KMS-11 (cell line): ENCODE data around the gene STK38L.

Source experiments
- H2AFZ ChIP-seq: fragments of 200-600 bp; sonication (generic); 2 replicates; pipeline ENCODE4 v1.6.1; 2016; ENCODE audit warnings: antibody characterized with exemption, mixed run types, low read depth
- H3K27ac ChIP-seq: fragments of 200-600 bp; sonication (generic); 2 replicates; pipeline ENCODE4 v1.6.1; 2016; ENCODE audit warnings: mild to moderate bottlenecking, mixed run types
- H3K27me3 ChIP-seq: fragments of 200-600 bp; sonication (generic); 2 replicates; pipeline ENCODE4 v1.6.1; 2017; ENCODE audit warnings: mild to moderate bottlenecking, low read depth, mixed run types, moderate library complexity; ENCODE audit not compliant: insufficient read depth
- H3K36me3 ChIP-seq: fragments of 200-600 bp; sonication (generic); 2 replicates; pipeline ENCODE4 v1.6.1; 2017; ENCODE audit warnings: mild to moderate bottlenecking, mixed run types; ENCODE audit not compliant: insufficient read depth
- H3K4me1 ChIP-seq: fragments of 200-600 bp; sonication (generic); 2 replicates; pipeline ENCODE4 v1.6.1; 2016; ENCODE audit warnings: mild to moderate bottlenecking, low read depth, mixed run types; ENCODE audit not compliant: poor library complexity, severe bottlenecking
- H3K4me2 ChIP-seq: fragments of 200-600 bp; sonication (generic); 2 replicates; pipeline ENCODE4 v1.7.0; 2016; ENCODE audit warnings: mild to moderate bottlenecking, mixed run types
- H3K4me3 ChIP-seq: fragments of 200-600 bp; sonication (generic); IDR thresholded peaks from 2 replicates; pipeline ENCODE4 v1.6.1; 2017; ENCODE audit warnings: low read depth, low read length, mixed read lengths; ENCODE audit not compliant: insufficient read depth
- H3K79me2 ChIP-seq: fragments of 200-600 bp; sonication (generic); 2 replicates; pipeline ENCODE4 v1.6.1; 2016; ENCODE audit warnings: low read depth, mixed run types; ENCODE audit not compliant: insufficient read depth
- H3K9ac ChIP-seq: fragments of 200-600 bp; sonication (generic); 2 replicates; pipeline ENCODE4 v1.6.1; 2016; ENCODE audit warnings: mild to moderate bottlenecking, mixed run types
- H4K20me1 ChIP-seq: fragments of 200-600 bp; sonication (generic); 2 replicates; pipeline ENCODE4 v1.6.1; 2016; ENCODE audit warnings: mild to moderate bottlenecking, mixed run types; ENCODE audit not compliant: insufficient read depth
- TF ChIP-seq, protein P1 (sequence below): fragments of 200-600 bp; sonication (generic); conservative IDR thresholded peaks from 2 replicates; pipeline ENCODE4 v1.6.1; 2017; ENCODE audit warnings: low read depth, mild to moderate bottlenecking, antibody characterized with exemption, low read length, moderate library complexity, mixed read lengths

The STK38L gene

DNA sequence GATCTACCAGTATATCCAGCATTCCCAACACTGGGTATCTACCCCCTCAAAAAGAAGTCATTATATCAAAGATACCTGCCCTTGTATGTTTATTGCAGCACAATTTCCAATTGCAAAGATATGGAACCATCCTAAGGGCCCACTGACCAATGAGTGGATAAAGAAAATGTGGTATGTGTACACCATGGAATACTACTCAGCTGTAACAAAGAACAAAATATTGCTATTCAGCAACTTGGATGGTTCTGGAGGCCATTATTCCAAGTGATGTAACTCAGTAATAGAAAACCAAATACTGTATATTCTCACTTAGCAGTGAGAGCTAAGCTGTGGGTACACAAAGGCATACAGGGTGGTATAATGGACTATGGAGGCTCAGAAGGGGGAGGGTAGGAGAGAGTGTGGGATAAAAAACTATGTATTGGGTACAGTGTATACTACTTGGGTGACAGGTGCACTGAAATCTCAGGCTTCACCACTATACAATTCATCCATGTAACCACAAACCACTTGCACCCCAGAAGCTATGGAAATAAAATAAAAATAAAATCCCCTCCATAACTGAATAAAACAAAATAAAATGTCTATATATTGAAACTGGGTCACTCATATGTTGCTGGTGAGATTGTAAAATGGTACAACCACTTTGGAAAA lies 34.7 kb upstream of the STK38L start:
- Histone ChIP-seq H3K79me2 (no peaks in the 10 kb centered on the region), H3K9ac (no peak overlapping the region), H4K20me1 (no peaks in the 10 kb centered on the region), H3K4me1 (peaks cover 59% of the 10 kb centered on the region), H3K4me3 (no peak overlapping the region), H3K27me3 (no peaks in the 10 kb centered on the region), H3K4me2 (0 out of 2 replicates have a peak overlapping the region, but pooled peaks have one; percentile 5), H2AFZ (no peak overlapping the region), H3K36me3 (no peaks in the 10 kb centered on the region), H3K27ac (peak overlapping the region; percentile 72; the same call in 1 of the 2 replicates)
- TF ChIP-seq, protein P1, sequence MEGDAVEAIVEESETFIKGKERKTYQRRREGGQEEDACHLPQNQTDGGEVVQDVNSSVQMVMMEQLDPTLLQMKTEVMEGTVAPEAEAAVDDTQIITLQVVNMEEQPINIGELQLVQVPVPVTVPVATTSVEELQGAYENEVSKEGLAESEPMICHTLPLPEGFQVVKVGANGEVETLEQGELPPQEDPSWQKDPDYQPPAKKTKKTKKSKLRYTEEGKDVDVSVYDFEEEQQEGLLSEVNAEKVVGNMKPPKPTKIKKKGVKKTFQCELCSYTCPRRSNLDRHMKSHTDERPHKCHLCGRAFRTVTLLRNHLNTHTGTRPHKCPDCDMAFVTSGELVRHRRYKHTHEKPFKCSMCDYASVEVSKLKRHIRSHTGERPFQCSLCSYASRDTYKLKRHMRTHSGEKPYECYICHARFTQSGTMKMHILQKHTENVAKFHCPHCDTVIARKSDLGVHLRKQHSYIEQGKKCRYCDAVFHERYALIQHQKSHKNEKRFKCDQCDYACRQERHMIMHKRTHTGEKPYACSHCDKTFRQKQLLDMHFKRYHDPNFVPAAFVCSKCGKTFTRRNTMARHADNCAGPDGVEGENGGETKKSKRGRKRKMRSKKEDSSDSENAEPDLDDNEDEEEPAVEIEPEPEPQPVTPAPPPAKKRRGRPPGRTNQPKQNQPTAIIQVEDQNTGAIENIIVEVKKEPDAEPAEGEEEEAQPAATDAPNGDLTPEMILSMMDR: no peak

DNA sequence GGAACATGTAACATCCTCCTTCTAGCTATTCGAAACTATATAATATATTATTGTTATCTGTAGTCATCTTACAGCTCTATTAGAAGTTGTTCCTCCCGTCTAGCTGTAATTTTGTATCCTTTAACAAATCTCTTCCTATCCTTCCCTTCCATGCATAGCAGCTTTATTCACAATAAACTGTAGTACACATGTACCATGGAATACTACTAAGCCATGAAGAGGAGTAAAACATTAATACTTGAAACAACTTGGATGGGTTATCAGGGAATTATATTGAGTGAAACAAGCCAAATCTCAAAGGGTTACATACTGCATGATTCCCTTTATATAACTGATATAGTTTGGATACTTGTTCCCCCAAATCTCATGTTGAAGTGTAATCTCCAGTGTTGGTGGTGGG lies 33.9 kb upstream of the STK38L start:
- H4K20me1 ChIP-seq: no peaks in the 10 kb centered on the region
- no peak overlapping the region for H3K27ac ChIP-seq
- H3K4me3 ChIP-seq: no peak overlapping the region
- peaks cover 56% of the 10 kb centered on the region for H3K4me1 ChIP-seq
- H3K27me3 ChIP-seq: no peaks in the 10 kb centered on the region
- TF ChIP-seq, protein P1: no peak
- no peaks in the 10 kb centered on the region for H3K79me2 ChIP-seq
- H2AFZ ChIP-seq: no peak overlapping the region
- no peak overlapping the region for H3K9ac ChIP-seq
- no peak overlapping the region for H3K4me2 ChIP-seq
- no peaks in the 10 kb centered on the region for H3K36me3 ChIP-seq

DNA sequence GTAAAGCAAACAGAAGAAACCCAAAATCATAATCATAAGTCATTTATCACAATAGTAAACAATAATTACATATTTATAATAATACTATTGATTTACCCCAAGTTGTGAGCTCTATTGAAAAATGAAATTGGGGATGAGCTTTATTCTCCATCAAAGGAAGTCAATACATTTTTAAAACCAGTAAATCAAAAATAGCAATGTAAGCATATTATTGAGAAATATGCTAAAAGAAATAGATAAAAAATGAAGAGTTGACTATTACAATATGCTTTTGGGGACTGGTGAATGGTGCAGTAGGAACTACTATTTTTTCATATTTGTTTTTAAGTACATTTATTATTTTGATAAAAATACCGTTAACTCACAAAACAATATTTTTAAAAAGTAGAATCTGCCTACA lies 31.2 kb upstream of the STK38L start:
- H3K27me3 ChIP-seq: no peaks in the 10 kb centered on the region
- peaks cover 29% of the 10 kb centered on the region for H3K4me1 ChIP-seq
- H3K79me2 ChIP-seq: no peaks in the 10 kb centered on the region
- no peak overlapping the region for H3K27ac ChIP-seq
- H4K20me1 ChIP-seq: no peaks in the 10 kb centered on the region
- no peak overlapping the region for H3K4me3 ChIP-seq
- no peak overlapping the region for H3K4me2 ChIP-seq
- H3K9ac ChIP-seq: no peak overlapping the region
- TF ChIP-seq, protein P1: no peak
- H3K36me3 ChIP-seq: no peaks in the 10 kb centered on the region
- no peak overlapping the region for H2AFZ ChIP-seq

DNA sequence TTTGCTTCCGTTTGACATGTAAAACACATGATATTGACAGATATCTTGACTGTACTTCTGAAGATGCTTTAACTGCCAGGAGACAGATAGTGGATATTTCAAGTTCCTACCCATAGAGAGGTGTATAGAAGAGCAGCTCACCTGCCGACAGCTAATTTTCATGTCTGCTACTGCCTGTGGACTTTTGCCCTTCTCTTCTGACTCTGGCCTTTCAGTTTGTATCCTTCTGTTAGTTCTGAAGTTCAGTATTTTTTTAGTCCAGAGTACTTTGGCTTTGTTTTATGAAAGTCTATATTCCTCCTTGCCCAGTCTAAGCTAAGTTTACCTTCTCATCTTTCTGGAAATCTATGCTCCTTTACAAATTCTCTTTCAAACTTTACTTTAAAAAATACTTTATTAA lies 30.8 kb upstream of the STK38L start:
- Histone ChIP-seq H3K79me2 (no peaks in the 10 kb centered on the region), H3K27me3 (no peaks in the 10 kb centered on the region), H2AFZ (no peak overlapping the region), H3K4me2 (no peak overlapping the region), H3K4me3 (no peak overlapping the region), H3K27ac (no peak overlapping the region), H3K4me1 (peaks cover 24% of the 10 kb centered on the region), H3K36me3 (no peaks in the 10 kb centered on the region), H3K9ac (no peak overlapping the region), H4K20me1 (no peaks in the 10 kb centered on the region)
- TF ChIP-seq, protein P1: no peak
